Head of caudate nucleus (tissue), 42 donors: ENCODE data around the gene GGA1.

ENCODE experiments used
- DNase-seq, 42 donors: peaks; one replicate each; pipeline versions ENCODE4 v3.0.0 to v3.0.0-alpha.2; 2020 to 2021; ENCODE audit warnings: mixed read lengths in 7 of 42
- intact Hi-C: fragments of 100-400 bp; cut with DNase I; formaldehyde crosslinking; loops from one replicate; pipeline ENCODE4 v1.15.0; 2022

The GGA1 gene

DNA sequence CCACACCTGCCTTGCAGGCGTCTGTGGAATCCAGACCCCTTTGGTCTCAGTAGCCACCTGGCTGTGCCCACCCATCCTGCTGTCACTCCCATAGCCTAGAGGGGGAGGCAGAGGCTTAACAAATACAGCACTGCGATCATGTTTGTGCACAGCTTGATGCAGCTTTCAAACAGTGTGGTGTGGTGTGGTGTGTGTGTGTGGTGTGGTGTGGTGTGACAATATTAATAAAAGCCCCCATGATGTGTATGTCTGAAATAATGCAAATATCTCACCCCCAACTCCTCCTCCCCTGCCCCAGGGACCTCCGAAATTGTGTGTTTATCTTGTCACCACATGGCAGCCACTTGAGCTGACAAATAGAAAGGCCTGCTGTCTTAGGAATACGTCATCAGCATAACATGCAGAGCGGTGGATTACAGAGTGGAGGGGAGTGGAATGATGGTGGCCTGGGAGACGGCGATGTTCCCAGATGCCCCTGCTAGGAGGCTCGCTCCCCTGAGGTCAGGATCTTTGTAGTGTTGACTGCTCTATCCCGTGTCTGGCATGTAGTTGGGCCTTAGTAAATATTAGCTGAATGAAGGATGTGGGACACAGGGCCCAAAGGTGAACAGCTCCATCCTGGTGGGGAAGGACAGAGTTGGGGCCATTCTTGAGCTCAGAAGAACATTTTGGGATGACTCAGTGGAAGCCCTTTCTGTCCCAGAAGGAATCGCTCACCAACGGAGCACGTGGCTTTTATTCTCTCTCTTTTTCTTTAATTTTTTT is 52.7 kb downstream of the GGA1 start:
- intact Hi-C loops: loop anchor here (10.0 kb wide), 1 partner anchor 143 kb away; the partner anchor contains the start of gene GCAT

DNA sequence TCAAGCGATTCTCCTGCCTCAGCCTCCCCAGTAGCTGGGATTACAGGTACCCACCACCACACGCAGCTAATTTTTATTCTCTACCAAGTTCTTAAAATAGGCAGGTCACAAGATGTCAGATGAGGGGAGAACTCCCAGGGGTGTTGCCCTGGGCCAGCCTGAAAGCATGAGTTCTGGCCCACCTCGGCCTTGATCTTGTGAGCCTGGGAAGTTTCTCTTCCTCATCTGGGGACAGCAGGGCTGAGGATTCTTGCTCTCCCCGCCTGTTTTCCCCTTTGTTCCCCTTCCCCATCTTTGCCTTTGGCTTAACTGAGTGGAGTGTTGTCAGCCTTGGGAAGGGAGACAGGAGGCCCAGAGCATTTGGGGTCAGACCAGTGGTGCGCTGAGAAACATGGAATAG is 53.4 kb downstream of the GGA1 start:
- intact Hi-C loops: loop anchor here (10.0 kb wide), 1 partner anchor 143 kb away; the partner anchor contains the start of gene GCAT
- peak in 2 of 42 donors; percentile 32 to 37 for DNase-seq

More for the DNA sequence above, 52.7 kb downstream of the GGA1 start:
- DNase-seq: peak in 26 of 42 donors; percentile 24 to 74 (median 48)

DNA sequence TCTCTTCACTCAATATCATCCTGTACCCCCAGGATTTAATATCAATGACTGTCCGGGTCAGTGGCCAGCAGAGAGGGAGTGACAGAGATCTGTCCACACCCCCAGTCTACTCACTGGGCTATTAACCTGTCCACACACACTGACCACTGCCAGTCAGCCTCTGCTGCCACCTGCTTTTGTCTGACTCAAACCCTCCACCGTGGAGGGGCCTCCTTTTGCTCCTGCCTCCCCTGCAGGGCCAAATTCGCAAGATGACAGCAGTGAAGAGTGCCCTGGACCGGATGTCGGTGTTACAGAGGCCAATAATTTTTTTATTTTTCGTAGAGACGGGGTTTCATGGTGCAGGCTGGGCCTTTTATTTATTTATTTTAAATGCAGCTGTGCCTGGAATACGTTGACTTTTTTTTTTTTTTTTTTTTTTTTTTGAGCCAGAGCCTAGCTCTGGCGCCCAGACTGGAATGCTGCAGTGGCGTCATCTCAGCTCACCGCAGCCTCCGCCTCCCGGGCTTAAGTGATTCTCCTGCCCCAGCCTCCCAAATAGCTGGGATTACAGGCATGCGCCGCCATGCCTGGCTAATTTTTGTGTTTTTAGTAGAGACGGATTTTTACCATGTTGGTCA is 55.0 kb downstream of the GGA1 start:
- no peak for DNase-seq
- intact Hi-C loops: loop anchor here (10.0 kb wide), 1 partner anchor 141 kb away; the partner anchor contains the start of gene GCAT

DNA sequence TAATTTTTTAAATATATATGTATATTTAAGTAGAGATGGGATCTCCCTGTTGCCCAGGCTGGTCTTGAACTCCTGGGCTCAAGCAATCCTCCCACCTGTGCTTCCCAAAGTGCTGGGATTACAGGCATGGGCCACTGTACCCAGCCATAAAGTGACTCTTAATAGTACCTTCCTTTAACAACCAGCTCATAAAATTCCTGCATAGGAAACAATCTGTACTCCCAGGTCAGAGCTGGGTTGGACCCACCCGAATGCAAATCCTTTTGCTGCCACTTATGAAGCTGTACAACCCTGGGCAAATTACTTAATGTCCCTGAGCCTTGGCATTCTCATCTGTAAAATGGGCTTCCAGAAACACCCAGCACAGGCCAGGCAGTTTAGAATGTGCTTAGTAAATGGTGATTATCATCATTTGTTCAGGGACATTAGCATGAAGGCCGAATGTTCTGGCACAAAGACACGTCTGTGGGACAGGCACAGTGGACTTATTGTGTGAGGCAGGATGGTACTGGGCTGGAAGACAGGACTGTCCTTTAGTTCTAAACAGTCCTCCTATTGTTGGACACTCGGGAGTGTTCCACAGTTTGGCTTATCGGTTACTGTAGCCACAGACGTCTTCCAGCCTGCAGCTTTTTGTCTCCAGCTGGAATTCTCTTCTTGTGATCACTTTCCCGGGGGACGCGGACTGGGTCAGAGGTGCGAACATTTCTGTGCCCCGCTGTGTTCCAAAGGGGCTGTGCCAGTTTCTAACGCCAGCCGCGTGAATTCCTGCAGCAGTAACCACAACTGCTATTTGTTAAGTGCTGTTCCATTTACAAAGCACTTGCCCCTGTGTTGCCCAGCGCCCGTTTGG is 55.8 kb downstream of the GGA1 start:
- DNase-seq: peak in 41 of 42 donors; percentile 50 to 92 (median 81)
- intact Hi-C loops: loop anchor here (10.0 kb wide), 1 partner anchor 140 kb away; the partner anchor contains the start of gene GCAT

DNA sequence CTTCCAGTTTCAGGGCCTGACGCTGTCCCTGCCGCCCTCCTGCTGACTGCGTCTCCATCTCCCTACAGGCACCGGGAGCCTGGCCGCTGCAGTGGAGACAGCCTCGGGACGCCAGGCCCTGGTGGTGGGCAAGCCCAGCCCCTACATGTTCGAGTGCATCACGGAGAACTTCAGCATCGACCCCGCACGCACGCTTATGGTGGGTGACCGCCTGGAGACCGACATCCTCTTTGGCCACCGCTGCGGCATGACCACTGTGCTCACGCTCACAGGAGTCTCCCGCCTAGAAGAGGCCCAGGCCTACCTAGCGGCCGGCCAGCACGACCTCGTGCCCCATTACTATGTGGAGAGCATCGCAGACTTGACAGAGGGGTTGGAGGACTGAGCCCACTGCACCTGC is 56.9 kb downstream of the GGA1 start:
- DNase-seq: no peak

DNA sequence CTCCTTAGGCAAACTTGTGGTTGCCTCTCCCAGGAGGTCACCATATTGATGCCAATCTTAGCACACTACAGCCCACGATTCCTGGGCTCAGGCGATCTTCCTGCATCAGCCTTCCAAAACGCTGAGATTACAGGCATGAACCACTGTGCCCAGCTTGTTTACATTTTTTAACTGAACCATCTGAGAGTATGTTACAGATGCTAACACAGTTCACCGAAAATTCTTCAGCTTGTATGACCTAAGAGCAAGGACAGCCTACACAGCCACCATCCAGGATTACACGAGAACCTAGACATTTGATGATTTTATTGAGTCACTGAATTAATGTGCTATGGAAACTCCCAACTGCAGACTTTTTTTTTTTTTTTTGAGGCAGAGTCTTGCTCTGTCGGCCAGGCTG is 61.0 kb downstream of the GGA1 start:
- DNase-seq: peak in 2 of 42 donors; percentile 31 to 57
- intact Hi-C loops: loop anchor here (10.0 kb wide), 1 partner anchor 135 kb away; the partner anchor contains the start of gene GCAT

More for the DNA sequence above, 56.9 kb downstream of the GGA1 start:
- intact Hi-C loops: loop anchor here (10.0 kb wide), 1 partner anchor 139 kb away; the partner anchor contains the start of gene GCAT

DNA sequence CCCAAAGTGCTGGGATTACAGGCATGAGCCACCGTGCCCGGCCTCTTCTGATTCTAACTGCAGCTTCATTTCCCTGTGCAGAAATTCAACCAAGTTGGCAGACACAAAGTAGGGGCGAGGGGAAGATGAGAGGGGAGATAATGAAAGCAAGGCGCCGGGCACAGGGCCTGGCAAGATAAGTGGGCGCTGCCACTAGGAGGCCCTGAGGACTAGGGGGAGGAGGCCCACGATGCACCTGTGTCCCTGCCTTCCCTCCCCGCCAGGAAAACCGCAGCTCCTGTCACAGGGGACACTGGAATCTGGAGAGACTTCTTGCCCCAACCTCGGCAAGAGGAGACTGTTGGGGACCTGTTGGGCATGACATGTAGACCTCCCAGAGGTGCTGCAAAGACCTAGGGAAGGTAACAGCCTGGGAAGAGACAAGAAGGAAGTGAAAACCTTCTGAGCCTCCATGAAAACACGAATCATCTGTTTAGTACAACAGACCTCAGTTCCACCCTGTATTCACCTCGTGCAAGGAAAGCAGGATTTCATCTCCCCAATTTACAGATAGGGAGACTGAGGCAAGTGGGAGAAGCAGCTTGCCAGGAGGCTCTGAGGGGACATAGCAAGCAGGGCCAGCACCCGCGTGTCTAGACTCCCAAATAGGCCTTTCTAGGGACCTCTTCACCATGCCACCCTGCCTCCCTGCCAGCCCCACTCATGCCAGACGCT is 63.7 kb downstream of the GGA1 start:
- DNase-seq: no peak
- intact Hi-C loops: no loop called here

DNA sequence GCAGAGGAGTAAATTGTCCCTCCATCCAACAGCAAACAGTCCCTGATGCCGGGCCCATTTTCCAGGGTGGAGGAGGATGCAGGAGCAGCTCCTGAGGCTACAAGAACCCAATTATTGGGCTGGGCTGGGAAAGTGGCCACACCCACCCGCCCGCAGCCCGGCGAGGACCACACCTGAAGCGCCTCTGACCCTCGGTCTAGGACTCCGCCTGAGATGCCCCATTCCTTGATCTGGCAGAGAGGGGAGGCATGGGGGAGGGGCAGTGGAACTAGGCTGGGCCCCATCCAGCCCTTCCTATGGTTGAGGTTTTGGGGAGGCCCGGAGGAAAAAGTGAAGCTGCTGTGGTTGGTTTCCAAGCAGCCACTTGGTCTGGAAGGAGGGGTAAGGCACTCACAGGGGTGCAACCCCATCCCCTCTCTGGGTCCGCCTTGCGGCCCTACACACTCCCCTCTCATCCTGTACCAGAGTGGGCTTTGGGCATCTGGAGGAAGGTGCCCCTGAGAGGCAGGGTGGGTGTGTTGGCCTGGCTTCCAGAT is 64.4 kb downstream of the GGA1 start:
- no peak for DNase-seq

DNA sequence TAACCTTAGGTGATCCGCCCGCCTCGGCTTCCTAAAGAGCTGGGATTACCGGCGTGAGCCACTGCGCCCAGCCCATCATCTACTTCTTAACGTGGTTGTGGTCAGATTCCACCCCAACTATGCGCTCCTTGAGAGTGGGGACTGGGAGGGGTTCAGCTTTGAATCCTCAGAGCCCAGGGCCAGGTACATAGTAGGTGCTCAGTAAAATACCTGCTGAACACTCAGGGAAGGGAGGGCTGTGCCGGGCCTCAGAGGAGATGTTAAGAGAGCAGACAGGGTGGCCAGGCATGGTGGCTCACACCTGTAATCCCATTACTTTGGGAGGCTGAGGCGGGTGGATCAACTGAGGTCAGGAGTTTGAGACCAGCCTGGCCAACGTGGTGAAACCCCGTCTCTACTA is 65.6 kb downstream of the GGA1 start:
- intact Hi-C loops: no loop called here
- no peak for DNase-seq

More for the DNA sequence above, 64.4 kb downstream of the GGA1 start:
- intact Hi-C loops: no loop called here

DNA sequence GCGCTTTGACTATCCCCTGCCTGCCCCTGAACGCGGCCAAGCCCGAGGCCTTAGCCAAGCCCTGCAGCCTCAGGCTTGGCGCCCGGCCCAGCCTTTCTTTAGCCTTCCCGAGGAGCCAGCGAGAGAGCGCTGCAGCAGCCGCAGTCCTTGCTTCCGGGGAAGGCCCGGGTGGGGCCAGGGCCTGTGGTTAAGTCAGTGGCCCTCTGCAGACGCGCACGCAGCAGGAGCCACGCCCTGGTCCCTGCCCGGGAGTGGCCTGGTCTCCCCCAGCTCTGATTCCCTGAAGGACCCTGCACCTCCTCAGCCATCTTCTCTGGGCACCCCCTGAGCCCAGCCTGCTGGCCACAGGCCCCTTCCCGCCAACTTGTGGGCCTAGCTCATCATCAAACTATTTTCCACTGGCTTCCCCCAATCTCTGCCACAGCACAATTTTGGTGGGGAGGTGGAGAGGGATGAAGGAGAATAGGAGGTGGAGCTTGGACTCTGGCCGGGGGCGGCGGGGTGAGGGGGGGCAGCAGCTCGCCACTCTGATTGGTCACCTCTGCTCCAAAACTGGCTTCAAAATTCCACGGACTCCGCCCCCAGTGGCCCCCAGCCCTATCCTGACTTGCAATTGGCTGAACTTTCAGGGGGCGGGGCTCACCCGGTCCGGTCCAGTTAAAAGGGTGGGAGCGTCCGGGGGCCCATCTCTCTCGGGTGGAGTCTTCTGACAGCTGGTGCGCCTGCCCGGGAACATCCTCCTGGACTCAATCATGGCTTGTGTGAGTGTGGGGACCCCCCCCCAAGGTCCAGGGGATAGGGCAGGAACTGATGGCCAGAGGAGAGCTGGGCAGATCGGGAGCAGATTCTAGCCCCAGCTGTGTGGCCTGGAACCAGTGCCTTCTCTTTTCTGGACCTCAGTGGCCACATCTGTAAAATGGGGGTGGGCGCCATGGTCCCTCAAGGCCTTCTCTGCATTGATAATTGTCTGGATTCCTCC is 66.6 kb downstream of the GGA1 start, which contains the start of gene LGALS1:
LGALS1 (plus strand) TSS at position 686 of the 979 bp plus-strand sequence; CDS start at position 753, 67 bp downstream.
- DNase-seq: peak; percentile 68 to 92 (median 82)
- intact Hi-C loops: no loop called here

DNA sequence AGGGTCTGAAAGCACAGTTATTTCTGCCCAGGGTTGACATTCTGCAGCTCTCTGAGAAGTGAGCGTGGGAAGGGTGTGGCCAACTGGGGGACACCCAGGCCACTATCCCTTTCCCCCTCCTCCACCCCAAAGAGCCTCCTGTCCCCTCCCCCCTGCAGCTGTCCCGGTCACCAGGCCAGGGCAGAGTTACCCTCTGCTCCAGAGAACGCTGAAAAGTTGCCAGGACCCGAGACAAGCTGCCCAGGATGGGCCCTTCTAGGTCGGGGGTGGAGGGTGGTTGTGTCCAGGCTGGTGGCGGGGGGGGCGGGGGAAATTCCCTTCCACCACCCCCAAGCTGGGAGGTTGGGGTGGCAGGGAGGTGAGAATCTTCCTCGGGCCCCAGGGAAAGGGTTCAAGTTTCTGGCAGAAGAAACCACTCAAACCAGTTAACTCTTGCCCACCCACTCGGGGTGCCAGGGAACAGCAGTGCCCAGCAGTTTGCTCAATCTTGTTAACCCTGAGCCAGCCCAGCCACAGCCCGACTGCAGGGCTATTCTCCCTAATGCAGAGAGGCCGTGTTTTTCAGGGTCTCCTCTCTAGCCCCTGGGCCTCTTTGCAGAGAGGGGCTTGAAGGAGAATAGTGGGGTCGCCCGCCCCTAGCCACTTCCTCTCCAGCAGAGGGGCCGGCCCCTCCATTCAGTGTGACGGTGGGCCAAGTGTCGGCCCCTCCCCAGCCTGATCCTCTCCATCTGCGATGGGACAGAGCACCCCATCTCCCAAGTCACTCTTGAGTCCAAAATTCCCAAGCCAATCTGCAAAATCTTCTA is 67.5 kb downstream of the GGA1 start:
- DNase-seq: peak in 10 of 42 donors; percentile 16 to 66 (median 36)
- intact Hi-C loops: no loop called here

DNA sequence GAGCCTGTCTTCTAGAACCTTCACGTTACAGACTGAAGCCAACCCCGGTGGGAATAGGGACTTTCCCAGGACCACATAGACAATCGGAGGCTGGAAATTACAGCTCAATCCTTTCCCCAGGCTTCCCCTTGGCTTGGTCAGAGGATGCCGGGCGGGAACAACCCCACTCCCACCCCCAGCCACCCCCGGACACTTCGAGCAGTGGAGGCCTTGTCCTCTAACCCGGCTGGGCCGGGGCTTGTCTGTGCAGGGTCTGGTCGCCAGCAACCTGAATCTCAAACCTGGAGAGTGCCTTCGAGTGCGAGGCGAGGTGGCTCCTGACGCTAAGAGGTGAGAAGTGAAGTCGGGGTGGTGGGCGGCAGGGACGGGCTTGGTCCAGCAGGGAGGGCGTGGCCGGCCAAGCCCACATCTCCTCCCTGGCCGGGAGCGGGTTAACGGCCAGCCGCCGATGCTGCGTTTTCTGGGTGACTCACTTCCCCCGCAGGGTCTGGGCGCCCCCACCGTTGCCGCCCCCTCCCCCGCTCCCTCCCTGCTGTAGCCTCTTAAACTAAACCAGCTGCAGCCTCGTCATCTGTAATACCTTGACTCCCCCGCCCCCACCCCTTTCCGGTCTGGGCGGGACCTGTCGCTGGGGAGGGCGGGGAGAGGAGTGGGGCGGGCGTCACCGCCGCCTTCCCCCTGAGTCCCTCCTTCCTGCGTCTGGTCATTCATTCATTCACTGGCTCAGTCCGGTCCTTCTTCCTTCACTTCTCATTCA is 68.3 kb downstream of the GGA1 start:
- intact Hi-C loops: no loop called here

DNA sequence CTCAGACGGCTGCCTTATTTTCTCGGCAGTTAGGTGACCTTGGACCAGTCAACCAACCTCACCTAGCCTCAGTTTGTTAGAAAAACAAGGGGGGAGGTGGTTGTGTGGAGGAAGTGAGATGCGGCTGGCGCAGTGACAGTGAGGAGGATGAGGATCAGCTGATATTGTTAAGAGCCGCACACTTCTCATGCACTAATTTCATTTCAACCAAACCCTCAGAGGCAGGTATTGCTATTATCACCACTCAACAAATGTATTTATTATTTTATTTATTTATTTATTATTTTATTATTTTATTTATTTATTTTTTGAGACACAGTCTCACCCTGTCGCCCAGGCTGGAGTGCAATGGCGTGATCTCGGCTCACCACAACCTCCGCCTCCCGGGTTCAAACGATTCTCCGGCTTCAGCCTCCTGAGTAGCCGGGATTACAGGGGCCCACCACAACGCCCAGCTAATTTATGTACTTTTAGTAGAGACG is 68.9 kb downstream of the GGA1 start:
- intact Hi-C loops: no loop called here
- peak in 2 of 42 donors; percentile 31 to 35 for DNase-seq

More for the DNA sequence above, 68.3 kb downstream of the GGA1 start:
- peak in 40 of 42 donors; percentile 39 to 86 (median 65) for DNase-seq

DNA sequence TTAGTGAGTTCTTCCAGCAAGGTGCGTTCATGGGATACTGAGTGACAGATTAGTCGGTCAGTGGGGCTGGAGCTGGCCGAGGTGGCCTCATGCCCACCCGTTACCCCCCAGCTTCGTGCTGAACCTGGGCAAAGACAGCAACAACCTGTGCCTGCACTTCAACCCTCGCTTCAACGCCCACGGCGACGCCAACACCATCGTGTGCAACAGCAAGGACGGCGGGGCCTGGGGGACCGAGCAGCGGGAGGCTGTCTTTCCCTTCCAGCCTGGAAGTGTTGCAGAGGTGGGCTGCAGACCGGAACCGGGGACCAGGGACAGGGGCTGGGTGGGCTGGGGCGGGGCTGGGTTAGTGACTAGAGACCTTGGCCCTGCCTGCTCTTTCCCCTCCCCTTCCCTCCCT is 69.7 kb downstream of the GGA1 start:
- no peak for DNase-seq
- intact Hi-C loops: no loop called here

DNA sequence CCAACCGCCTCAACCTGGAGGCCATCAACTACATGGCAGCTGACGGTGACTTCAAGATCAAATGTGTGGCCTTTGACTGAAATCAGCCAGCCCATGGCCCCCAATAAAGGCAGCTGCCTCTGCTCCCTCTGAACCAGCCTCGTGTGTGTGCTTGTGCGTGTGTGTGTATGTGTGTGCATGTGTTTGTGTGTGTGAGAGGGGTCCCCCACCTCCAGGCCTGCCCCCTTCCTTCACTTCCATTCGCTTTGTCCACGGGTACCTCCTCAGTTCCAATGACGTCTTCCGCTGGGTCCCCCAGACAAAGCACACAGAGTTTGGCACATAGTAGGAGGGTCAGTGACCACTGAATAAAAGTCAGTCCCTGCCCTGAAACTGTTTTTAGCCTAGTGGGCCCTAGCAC is 71.0 kb downstream of the GGA1 start:
- DNase-seq: no peak
- intact Hi-C loops: loop anchor here (5.0 kb wide), 1 partner anchor 37 kb away; no protein-coding TSS in a partner anchor
